ENCODE measurements around the gene TRPC3.

The TRPC3 gene

DNA sequence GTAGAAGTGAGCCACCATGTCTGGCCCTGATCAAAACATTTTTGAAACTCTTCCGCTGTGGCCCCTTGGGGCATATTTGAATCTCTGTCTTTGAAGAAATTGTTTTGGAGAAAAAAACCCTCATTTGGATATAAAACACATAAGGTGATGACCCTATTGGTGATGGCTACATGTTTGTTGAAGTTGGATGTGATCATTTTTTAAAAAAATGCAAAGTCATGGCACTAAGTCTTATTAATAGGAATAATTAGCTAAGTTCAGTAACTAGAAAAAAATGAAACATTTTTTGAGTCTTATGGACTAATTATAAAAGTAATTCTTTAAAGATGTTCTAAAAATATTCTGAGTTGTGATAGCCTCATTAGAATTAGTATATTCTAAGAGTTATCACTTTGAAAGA is 63.7 kb downstream of the TRPC3 start:
- TF ChIP-seq ZNF8 (CRISPR knock-in tag; IDR thresholded peaks at IDR 0.05) = no peak
- no peak for TF ChIP-seq ZC3H10 (CRISPR knock-in tag; IDR thresholded peaks at IDR 0.05)
- no peak for TF ChIP-seq TOX (CRISPR knock-in tag; IDR thresholded peaks at IDR 0.05; ENCODE audit: borderline replicate concordance)
- TF ChIP-seq, protein P1, sequence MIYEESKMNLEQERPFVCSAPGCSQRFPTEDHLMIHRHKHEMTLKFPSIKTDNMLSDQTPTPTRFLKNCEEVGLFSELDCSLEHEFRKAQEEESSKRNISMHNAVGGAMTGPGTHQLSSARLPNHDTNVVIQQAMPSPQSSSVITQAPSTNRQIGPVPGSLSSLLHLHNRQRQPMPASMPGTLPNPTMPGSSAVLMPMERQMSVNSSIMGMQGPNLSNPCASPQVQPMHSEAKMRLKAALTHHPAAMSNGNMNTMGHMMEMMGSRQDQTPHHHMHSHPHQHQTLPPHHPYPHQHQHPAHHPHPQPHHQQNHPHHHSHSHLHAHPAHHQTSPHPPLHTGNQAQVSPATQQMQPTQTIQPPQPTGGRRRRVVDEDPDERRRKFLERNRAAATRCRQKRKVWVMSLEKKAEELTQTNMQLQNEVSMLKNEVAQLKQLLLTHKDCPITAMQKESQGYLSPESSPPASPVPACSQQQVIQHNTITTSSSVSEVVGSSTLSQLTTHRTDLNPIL (CRISPR knock-in tag; IDR thresholded peaks at IDR 0.05; ENCODE audit: low read depth) = no peak
- TF ChIP-seq, protein P2, sequence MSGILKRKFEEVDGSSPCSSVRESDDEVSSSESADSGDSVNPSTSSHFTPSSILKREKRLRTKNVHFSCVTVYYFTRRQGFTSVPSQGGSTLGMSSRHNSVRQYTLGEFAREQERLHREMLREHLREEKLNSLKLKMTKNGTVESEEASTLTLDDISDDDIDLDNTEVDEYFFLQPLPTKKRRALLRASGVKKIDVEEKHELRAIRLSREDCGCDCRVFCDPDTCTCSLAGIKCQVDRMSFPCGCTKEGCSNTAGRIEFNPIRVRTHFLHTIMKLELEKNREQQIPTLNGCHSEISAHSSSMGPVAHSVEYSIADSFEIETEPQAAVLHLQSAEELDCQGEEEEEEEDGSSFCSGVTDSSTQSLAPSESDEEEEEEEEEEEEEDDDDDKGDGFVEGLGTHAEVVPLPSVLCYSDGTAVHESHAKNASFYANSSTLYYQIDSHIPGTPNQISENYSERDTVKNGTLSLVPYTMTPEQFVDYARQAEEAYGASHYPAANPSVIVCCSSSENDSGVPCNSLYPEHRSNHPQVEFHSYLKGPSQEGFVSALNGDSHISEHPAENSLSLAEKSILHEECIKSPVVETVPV (CRISPR knock-in tag; IDR thresholded peaks at IDR 0.05) = no peak
- TF ChIP-seq GLIS3 (CRISPR knock-in tag; IDR thresholded peaks at IDR 0.05) = no peak
- no peak for TF ChIP-seq ZFP3 (CRISPR knock-in tag; IDR thresholded peaks at IDR 0.05)
- TF ChIP-seq ARNTL (CRISPR knock-in tag; IDR thresholded peaks at IDR 0.05; ENCODE audit: borderline replicate concordance, low read depth) = no peak
- no peak for TF ChIP-seq TCF4 (CRISPR knock-in tag; IDR thresholded peaks at IDR 0.05; ENCODE audit: borderline replicate concordance)
- ATAC-seq = no peak

DNA sequence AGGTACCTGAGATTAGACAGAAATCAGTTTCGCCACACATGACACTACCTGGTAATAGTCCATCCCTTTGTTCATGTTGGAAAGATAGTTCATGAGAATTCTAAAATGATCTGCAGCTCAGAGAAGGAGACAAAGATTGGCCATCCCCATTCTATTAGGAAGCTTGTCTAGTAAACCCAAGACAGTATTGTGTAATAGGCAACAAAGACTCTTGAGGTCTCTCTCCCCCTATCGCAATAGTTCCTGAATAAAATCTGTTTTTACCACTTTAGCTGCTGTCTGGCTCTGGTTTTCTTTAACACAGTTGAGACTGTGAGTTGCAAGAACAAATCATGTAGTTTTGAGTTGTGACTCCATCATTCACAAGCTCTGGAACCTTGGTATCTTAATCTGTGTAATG is 66.7 kb downstream of the TRPC3 start:
- ATAC-seq = no peak
- no peak for TF ChIP-seq PPARA (CRISPR knock-in tag; IDR thresholded peaks at IDR 0.05; ENCODE audit: borderline replicate concordance)
- TF ChIP-seq, protein P3, sequence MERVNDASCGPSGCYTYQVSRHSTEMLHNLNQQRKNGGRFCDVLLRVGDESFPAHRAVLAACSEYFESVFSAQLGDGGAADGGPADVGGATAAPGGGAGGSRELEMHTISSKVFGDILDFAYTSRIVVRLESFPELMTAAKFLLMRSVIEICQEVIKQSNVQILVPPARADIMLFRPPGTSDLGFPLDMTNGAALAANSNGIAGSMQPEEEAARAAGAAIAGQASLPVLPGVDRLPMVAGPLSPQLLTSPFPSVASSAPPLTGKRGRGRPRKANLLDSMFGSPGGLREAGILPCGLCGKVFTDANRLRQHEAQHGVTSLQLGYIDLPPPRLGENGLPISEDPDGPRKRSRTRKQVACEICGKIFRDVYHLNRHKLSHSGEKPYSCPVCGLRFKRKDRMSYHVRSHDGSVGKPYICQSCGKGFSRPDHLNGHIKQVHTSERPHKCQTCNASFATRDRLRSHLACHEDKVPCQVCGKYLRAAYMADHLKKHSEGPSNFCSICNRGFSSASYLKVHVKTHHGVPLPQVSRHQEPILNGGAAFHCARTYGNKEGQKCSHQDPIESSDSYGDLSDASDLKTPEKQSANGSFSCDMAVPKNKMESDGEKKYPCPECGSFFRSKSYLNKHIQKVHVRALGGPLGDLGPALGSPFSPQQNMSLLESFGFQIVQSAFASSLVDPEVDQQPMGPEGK (CRISPR knock-in tag; IDR thresholded peaks at IDR 0.05; ENCODE audit: borderline replicate concordance) = no peak
- no peak for TF ChIP-seq ZC3H10 (CRISPR knock-in tag; IDR thresholded peaks at IDR 0.05)
- TF ChIP-seq OSR1 (CRISPR knock-in tag; IDR thresholded peaks at IDR 0.05) = no peak
- no peak for TF ChIP-seq BACH2 (CRISPR knock-in tag; IDR thresholded peaks at IDR 0.05; ENCODE audit: borderline replicate concordance)
- TF ChIP-seq CSDC2 (CRISPR knock-in tag; IDR thresholded peaks at IDR 0.05) = no peak
- no peak for TF ChIP-seq ZFP30 (CRISPR knock-in tag; IDR thresholded peaks at IDR 0.05)
- no peak for TF ChIP-seq RARB (CRISPR knock-in tag; IDR thresholded peaks at IDR 0.05)
- TF ChIP-seq ZNF8 (CRISPR knock-in tag; IDR thresholded peaks at IDR 0.05) = no peak
- TF ChIP-seq, protein P4, sequence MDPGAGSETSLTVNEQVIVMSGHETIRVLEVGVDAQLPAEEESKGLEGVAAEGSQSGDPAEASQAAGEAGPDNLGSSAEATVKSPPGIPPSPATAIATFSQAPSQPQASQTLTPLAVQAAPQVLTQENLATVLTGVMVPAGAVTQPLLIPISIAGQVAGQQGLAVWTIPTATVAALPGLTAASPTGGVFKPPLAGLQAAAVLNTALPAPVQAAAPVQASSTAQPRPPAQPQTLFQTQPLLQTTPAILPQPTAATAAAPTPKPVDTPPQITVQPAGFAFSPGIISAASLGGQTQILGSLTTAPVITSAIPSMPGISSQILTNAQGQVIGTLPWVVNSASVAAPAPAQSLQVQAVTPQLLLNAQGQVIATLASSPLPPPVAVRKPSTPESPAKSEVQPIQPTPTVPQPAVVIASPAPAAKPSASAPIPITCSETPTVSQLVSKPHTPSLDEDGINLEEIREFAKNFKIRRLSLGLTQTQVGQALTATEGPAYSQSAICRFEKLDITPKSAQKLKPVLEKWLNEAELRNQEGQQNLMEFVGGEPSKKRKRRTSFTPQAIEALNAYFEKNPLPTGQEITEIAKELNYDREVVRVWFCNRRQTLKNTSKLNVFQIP (CRISPR knock-in tag; IDR thresholded peaks at IDR 0.05; ENCODE audit: borderline replicate concordance, low read depth) = no peak
- no peak for TF ChIP-seq ARNTL (CRISPR knock-in tag; IDR thresholded peaks at IDR 0.05; ENCODE audit: borderline replicate concordance, low read depth)
- TF ChIP-seq ZNF70 (CRISPR knock-in tag; IDR thresholded peaks at IDR 0.05) = no peak
- no peak for TF ChIP-seq TOX (CRISPR knock-in tag; IDR thresholded peaks at IDR 0.05; ENCODE audit: borderline replicate concordance)
- TF ChIP-seq, protein P1 (CRISPR knock-in tag; IDR thresholded peaks at IDR 0.05; ENCODE audit: low read depth) = no peak
- TF ChIP-seq, protein P2 (CRISPR knock-in tag; IDR thresholded peaks at IDR 0.05) = no peak
- TF ChIP-seq, protein P5, sequence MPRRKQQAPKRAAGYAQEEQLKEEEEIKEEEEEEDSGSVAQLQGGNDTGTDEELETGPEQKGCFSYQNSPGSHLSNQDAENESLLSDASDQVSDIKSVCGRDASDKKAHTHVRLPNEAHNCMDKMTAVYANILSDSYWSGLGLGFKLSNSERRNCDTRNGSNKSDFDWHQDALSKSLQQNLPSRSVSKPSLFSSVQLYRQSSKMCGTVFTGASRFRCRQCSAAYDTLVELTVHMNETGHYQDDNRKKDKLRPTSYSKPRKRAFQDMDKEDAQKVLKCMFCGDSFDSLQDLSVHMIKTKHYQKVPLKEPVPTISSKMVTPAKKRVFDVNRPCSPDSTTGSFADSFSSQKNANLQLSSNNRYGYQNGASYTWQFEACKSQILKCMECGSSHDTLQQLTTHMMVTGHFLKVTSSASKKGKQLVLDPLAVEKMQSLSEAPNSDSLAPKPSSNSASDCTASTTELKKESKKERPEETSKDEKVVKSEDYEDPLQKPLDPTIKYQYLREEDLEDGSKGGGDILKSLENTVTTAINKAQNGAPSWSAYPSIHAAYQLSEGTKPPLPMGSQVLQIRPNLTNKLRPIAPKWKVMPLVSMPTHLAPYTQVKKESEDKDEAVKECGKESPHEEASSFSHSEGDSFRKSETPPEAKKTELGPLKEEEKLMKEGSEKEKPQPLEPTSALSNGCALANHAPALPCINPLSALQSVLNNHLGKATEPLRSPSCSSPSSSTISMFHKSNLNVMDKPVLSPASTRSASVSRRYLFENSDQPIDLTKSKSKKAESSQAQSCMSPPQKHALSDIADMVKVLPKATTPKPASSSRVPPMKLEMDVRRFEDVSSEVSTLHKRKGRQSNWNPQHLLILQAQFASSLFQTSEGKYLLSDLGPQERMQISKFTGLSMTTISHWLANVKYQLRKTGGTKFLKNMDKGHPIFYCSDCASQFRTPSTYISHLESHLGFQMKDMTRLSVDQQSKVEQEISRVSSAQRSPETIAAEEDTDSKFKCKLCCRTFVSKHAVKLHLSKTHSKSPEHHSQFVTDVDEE (CRISPR knock-in tag; IDR thresholded peaks at IDR 0.05) = no peak
- no peak for TF ChIP-seq ZFP3 (CRISPR knock-in tag; IDR thresholded peaks at IDR 0.05)
- TF ChIP-seq ESRRG (CRISPR knock-in tag; IDR thresholded peaks at IDR 0.05) = no peak
- TF ChIP-seq ISL1 (CRISPR knock-in tag; IDR thresholded peaks at IDR 0.05) = no peak

All from SK-N-SH treated with all-trans-retinoic acid at 6 μM for 48 hours (cell line).